GM06990 (cell line): ENCODE data around the gene MEN1.
"Not testable (repeated sequence)": the region's sequence is repeated elsewhere in the genome, so short reads cannot be mapped to it uniquely, and the experiment has no call there.

Experiments
- DNase-seq: peaks from one replicate; pipeline ENCODE4 v3.0.0-alpha.2; 2011; ENCODE audit not compliant: insufficient read length; ENCODE audit errors: extremely low read depth
- H3K27me3 ChIP-seq: replicated peaks from 2 replicates; pipeline ENCODE4 v1.6.0; 2011; ENCODE audit warnings: low read length; ENCODE audit not compliant: control insufficient read depth, insufficient read depth
- H3K36me3 ChIP-seq: 2 replicates; pipeline ENCODE4 v1.5.1; 2011; ENCODE audit warnings: low read length; ENCODE audit not compliant: control insufficient read depth, insufficient read depth
- H3K4me3 ChIP-seq: replicated peaks from 2 replicates; pipeline ENCODE4 v1.5.1; 2011; ENCODE audit warnings: low read depth, mild to moderate bottlenecking, control low read depth, low read length
- TF ChIP-seq, protein P1 (sequence below): IDR thresholded peaks from 2 replicates; pipeline ENCODE4 v1.5.1; 2011; ENCODE audit warnings: low read length, control low read depth, mild to moderate bottlenecking, inconsistent platforms; ENCODE audit not compliant: insufficient read depth, poor library complexity, severe bottlenecking

MEN1 gene

DNA sequence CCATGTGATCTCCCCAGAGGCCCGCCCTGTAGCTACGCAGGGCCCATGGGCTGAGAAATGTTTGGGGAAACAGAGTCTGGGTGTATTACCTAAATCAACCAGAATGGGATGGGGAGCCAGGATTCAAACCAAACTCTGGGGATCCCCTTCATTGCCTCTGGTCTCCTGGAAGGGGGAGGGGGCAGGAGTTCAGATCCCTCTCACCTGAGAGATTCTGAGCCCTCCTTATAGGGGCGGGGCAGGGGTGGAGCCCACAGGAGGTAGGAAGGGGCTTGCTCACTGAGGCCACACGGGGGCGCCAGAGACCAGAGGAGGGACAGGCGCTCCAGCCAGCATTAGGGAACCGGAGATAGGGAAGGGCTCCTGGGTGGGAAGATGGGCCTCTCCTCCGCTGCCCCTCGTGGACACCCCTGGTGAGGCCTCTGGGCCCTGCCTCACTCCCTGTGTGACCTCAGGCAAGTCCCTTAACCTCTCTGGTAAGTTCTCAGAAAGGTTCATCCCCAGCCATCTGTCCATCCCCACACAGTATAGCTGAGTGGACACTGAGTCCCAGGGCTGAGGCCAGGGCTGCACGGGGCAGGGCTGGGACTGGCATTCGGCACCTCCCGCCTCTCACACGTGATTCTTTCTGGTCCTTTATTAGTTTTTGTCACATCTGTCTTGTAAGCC, 36.8 kb upstream of the MEN1 start:
- DNase-seq: peak; percentile 80
- peaks cover under 1% of the 10 kb centered on the region; the same call in 1 of the 2 replicates for H3K36me3 ChIP-seq
- TF ChIP-seq, protein P1, sequence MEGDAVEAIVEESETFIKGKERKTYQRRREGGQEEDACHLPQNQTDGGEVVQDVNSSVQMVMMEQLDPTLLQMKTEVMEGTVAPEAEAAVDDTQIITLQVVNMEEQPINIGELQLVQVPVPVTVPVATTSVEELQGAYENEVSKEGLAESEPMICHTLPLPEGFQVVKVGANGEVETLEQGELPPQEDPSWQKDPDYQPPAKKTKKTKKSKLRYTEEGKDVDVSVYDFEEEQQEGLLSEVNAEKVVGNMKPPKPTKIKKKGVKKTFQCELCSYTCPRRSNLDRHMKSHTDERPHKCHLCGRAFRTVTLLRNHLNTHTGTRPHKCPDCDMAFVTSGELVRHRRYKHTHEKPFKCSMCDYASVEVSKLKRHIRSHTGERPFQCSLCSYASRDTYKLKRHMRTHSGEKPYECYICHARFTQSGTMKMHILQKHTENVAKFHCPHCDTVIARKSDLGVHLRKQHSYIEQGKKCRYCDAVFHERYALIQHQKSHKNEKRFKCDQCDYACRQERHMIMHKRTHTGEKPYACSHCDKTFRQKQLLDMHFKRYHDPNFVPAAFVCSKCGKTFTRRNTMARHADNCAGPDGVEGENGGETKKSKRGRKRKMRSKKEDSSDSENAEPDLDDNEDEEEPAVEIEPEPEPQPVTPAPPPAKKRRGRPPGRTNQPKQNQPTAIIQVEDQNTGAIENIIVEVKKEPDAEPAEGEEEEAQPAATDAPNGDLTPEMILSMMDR: peak; percentile 91
- no peak overlapping the region for H3K4me3 ChIP-seq
- no peaks in the 10 kb centered on the region for H3K27me3 ChIP-seq

DNA sequence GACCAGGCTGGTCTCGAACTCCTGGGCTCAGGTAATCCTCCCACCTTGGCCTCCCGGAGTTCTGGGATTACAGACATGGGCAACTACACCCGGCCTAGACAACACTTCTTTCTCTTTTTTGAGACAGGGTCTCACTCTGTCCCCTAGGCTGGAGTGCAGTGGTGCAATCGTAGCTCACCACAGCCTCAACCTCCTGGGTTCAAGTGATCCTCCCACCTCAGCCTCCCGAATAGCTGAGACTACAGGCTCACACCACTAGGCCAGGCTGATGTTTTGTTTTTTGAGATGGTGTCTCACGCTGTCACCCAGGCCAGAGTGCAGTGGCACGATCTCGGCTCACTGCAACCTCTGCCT, 35.4 kb upstream of the MEN1 start:
- DNase-seq, H3K36me3 ChIP-seq, H3K27me3 ChIP-seq, H3K4me3 ChIP-seq: not testable (repeated sequence)

DNA sequence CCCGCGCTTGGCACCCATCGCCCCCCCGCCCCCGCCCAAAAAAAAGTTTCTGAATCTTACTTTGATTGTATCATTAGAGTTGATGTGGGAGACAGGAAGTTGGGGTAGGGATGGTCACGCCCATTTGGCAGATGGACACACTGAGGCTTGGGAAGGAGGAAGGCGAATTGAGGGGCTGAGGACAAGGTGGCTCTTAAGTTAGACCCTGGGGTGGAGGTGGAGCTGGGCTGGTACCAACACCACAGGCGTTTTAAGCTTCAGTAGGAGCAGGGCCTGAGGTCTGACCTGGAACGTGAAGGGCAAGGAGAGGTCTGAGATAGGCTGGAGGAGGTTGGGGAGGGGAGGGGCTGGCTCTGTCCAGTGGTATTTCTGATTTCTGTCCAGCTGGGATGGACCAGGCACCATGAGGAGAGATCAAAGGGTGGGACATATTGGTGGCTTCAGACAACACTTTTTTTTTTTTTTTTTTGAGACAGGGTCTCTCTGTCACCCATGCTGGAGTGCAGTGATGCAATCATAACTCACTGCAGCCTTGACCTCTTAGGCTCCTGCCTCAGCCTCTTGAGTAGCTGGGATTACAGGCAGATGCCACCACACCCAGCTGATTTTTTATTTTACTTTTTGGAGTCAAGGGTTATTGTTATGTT, 34.9 kb upstream of the MEN1 start:
- Histone ChIP-seq H3K36me3 (no peaks in the 10 kb centered on the region), H3K4me3 (peak overlapping the region; percentile 53), H3K27me3 (no peaks in the 10 kb centered on the region)
- TF ChIP-seq, protein P1: no peak
- no peak for DNase-seq

DNA sequence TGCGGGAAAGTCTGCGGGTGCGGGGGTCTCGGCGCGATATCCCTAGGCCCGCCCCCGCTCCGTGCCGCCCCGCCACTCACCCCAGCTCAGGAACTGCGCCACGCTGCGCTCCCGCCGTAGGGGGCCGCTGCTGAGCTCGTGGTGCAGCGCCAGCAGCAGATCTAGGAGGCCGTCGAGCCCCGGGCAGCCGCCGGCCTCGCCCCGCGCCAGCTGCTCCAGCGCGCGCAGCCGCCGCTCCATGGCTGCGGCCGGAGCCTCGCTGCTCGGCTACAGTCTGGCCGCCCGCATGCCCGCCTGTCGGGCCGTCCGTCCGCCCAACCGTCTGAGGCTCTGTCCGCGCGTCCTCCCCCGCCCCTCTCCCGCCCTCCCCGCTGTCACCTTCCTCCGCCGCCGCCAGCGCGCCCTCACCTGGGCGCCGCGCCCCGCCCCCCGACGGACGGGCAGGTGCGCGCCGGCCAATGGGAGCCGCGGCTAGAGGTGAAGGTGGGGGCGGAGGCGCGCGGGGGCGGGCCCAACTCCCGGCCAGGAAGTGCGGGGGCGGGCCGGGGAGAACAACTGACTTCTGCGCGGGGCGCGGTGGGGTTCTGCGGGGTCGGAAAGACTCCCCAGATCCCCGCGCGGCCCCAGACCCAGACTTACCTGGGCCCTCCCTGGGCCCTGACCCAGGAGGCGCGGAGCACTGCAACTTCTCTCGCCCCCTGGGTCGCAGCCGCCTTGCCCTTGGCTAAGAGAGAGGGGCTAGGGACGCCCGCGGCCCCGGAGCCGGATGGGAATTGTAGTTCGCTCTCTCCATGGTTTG, 34.2 kb upstream of the MEN1 start, which contains the start of gene CDC42BPG:
CDC42BPG (minus strand) TSS at position 324 of the 799 bp plus-strand sequence; CDS start at position 240, 84 bp downstream.
- H3K4me3 ChIP-seq: peak within 1 kb of the TSS; percentile 53
- H3K36me3 ChIP-seq: no peaks in the 10 kb centered on the region
- DNase-seq: peak; percentile 75

DNA sequence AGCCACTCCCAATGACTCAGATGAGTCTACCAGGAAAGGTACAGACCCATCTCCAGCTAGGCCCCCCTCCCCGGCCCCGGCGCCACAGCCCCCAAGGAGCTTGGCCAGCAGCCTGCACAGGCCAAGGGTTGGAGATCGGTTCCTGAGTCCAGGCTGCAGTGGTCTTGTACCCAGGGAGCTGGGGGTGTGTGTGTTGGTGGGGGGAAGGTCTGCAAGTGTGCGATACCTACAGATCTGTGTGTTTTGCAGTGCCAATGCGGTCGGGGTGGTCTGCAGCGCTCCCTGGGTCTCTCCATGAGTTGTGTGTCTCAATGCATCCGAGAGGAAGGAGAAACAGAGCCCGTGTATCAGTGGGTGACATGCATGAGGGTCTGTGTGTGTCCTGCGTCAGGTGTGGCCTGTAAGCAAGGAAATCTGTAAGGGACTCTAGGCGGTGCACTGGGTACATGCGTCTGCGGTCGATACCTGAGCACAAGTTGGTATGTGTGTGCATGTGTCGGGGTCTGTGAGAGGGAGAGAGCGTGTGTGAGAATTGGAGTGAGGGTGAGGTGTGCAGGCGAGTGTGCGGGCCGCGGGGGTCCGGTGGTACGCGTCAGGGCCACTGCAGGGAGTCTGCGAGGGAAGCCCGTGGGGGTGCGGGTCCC, 33.5 kb upstream of the MEN1 start:
- TF ChIP-seq, protein P1: no peak
- Histone ChIP-seq H3K27me3 (no peaks in the 10 kb centered on the region), H3K4me3 (no peak overlapping the region; the same call in 1 of the 2 replicates), H3K36me3 (no peaks in the 10 kb centered on the region)
- DNase-seq: no peak

More for the DNA sequence above, 34.2 kb upstream of the MEN1 start, which contains the start of gene CDC42BPG:
- H3K27me3 ChIP-seq: no peaks in the 10 kb centered on the region
- TF ChIP-seq, protein P1: peak; percentile 60
